Hepatocyte (in vitro differentiated cells): ENCODE measurements around the gene UNC13D.

ENCODE experiments used
- CTCF ChIP-seq: fragments of 200-600 bp; sonication (generic); IDR thresholded peaks from 2 replicates; pipeline ENCODE4 v1.5.1; 2016; ENCODE audit warnings: antibody characterized with exemption, mild to moderate bottlenecking; ENCODE audit not compliant: poor library complexity
- EZH2 ChIP-seq: fragments of 200-600 bp; sonication (generic); IDR thresholded peaks from 2 replicates; pipeline ENCODE4 v1.6.1; 2016; ENCODE audit warnings: antibody characterized with exemption, mild to moderate bottlenecking, borderline replicate concordance

GRCh38 chr17:75846692-75847613 is 2.7 kb upstream of the UNC13D start:
- TF ChIP-seq CTCF (no peak), EZH2 (no peak)
